IMR-90 (cell line): ENCODE data around the gene C12orf60. TPM values are rescaled to one million over a fixed set of nuclear protein-coding genes. Genes with fewer than 3 reads are reported as not detected.
A peak's percentile ranks its signal among the peaks of the same experiment; 100 is the strongest.

ENCODE experiments used
- ATAC-seq: fragments of 200-7000 bp; cut with Tn5 transposase; 2 replicates; pipeline ENCODE4 v1.9.1; 2020; ENCODE audit warnings: low read depth, mild to moderate bottlenecking, moderate library complexity
- BruUV-seq: library from RNA; stranded (reverse); fragments of 400-500 nt; replicated peaks from 2 replicates; lab custom pipeline; 2021; lab: Mats Ljungman, UMichigan
- CTCF ChIA-PET: fragments of 300-600 bp; formaldehyde crosslinking; extraction: SDS; loops from one replicate; lab custom pipeline; 2021; ENCODE audit warnings: antibody characterized with exemption; lab: Yijun Ruan, JAX
- POLR2A ChIA-PET: fragments of 300-600 bp; sonication (Branson Sonifier 250); formaldehyde crosslinking; loops from one replicate; lab custom pipeline; 2022; ENCODE audit warnings: antibody characterized with exemption; ENCODE audit not compliant: unreplicated experiment; lab: Charles Lee
- DNase-seq: peaks from one replicate; pipeline ENCODE4 v3.0.0; 2013
- H2AFZ ChIP-seq: replicated peaks from 2 replicates; pipeline ENCODE3; 2013; ENCODE audit warnings: low read length, mild to moderate bottlenecking; ENCODE audit not compliant: poor library complexity
- H2AK5ac ChIP-seq: 2 replicates; pipeline ENCODE4 v1.6.1; 2013; ENCODE audit warnings: low read depth, low read length, inconsistent platforms
- H2AK9ac ChIP-seq: replicated peaks from 2 replicates; pipeline ENCODE3; 2013; ENCODE audit warnings: mild to moderate bottlenecking, low read depth, low read length, moderate library complexity; ENCODE audit not compliant: poor library complexity
- H2BK120ac ChIP-seq: 2 replicates; pipeline ENCODE4 v1.6.1; 2013; ENCODE audit warnings: low read depth, low read length, inconsistent platforms
- H2BK15ac ChIP-seq: 3 replicates; pipeline ENCODE4 v1.6.1; 2013; ENCODE audit warnings: low read depth, low read length, inconsistent platforms
- H2BK20ac ChIP-seq: 2 replicates; pipeline ENCODE4 v1.6.1; 2013; ENCODE audit warnings: low read depth, mild to moderate bottlenecking, inconsistent platforms, low read length, moderate library complexity
- H2BK5ac ChIP-seq: 2 replicates; pipeline ENCODE4 v1.6.1; 2013; ENCODE audit warnings: mild to moderate bottlenecking, low read depth, low read length, inconsistent platforms; ENCODE audit not compliant: poor library complexity, severe bottlenecking
- H3K14ac ChIP-seq: replicated peaks from 2 replicates; pipeline ENCODE4 v1.6.1; 2013; ENCODE audit warnings: low read depth, low read length, inconsistent platforms
- H3K18ac ChIP-seq: 2 replicates; pipeline ENCODE4 v1.6.1; 2013; ENCODE audit warnings: low read depth, low read length, control low read depth
- H3K23ac ChIP-seq: 2 replicates; pipeline ENCODE4 v1.6.1; 2013; ENCODE audit warnings: low read depth, low read length, inconsistent platforms
- H3K27ac ChIP-seq: 2 replicates; pipeline ENCODE4 v1.5.1; 2013; ENCODE audit warnings: mild to moderate bottlenecking, control low read depth, low read length; ENCODE audit not compliant: insufficient read depth
- H3K27me3 ChIP-seq: 2 replicates; pipeline ENCODE4 v1.6.1; 2013; ENCODE audit warnings: low read length; ENCODE audit not compliant: control insufficient read depth, insufficient read depth
- H3K36me3 ChIP-seq: 2 replicates; pipeline ENCODE4 v1.6.1; 2013; ENCODE audit warnings: low read length, mixed read lengths; ENCODE audit not compliant: control insufficient read depth, insufficient read depth
- H3K4ac ChIP-seq: 2 replicates; pipeline ENCODE4 v1.6.1; 2013; ENCODE audit warnings: low read depth, low read length, inconsistent platforms
- H3K4me1 ChIP-seq: 2 replicates; pipeline ENCODE4 v1.6.1; 2013; ENCODE audit warnings: low read length, mixed read lengths; ENCODE audit not compliant: control insufficient read depth, insufficient read depth
- H3K4me2 ChIP-seq: 2 replicates; pipeline ENCODE4 v1.6.1; 2013; ENCODE audit warnings: low read depth, mild to moderate bottlenecking, control low read depth, low read length, moderate library complexity
- H3K4me3 ChIP-seq: 2 replicates; pipeline ENCODE4 v1.5.1; 2013; ENCODE audit warnings: low read depth, mild to moderate bottlenecking, control low read depth, low read length, moderate library complexity; ENCODE audit not compliant: insufficient read depth
- H3K56ac ChIP-seq: 2 replicates; pipeline ENCODE4 v1.6.1; 2013; ENCODE audit warnings: low read length, inconsistent platforms; ENCODE audit not compliant: insufficient read depth; ENCODE audit errors: extremely low read depth
- H3K79me1 ChIP-seq, 2 experiments: 2 replicates each; pipeline ENCODE4 v1.6.1; 2013; ENCODE audit warnings: low read length in 2 of 2, inconsistent platforms in 1 of 2, low read depth in 1 of 2
- H3K9ac ChIP-seq: 2 replicates; pipeline ENCODE4 v1.6.1; 2013; ENCODE audit warnings: low read depth, low read length, control low read depth
- H3K9me1 ChIP-seq: 2 replicates; pipeline ENCODE4 v1.6.1; 2013; ENCODE audit warnings: low read length, inconsistent platforms; ENCODE audit not compliant: insufficient read depth
- H3K9me3 ChIP-seq: 2 replicates; pipeline ENCODE4 v1.6.1; 2013; ENCODE audit warnings: low read length; ENCODE audit not compliant: control insufficient read depth, insufficient read depth
- H4K20me1 ChIP-seq: 2 replicates; pipeline ENCODE4 v1.6.1; 2013; ENCODE audit warnings: low read length, inconsistent platforms; ENCODE audit not compliant: insufficient read depth
- H4K5ac ChIP-seq: 2 replicates; pipeline ENCODE4 v1.6.1; 2013; ENCODE audit warnings: mild to moderate bottlenecking, low read depth, low read length, control low read depth
- H4K8ac ChIP-seq, 2 experiments: 2 replicates each; pipeline ENCODE4 v1.6.1; 2013; ENCODE audit warnings: low read depth in 2 of 2, low read length in 2 of 2, control low read depth in 1 of 2, inconsistent platforms in 1 of 2
- H4K91ac ChIP-seq: 2 replicates; pipeline ENCODE4 v1.6.1; 2013; ENCODE audit warnings: low read depth, low read length, inconsistent platforms; ENCODE audit not compliant: insufficient read depth
- CEBPB ChIP-seq: IDR thresholded peaks from 2 replicates; pipeline ENCODE4 v1.6.1; 2012; ENCODE audit warnings: low read depth, low read length, improper control_type of control experiment
- CTCF ChIP-seq: conservative IDR thresholded peaks from 2 replicates; pipeline ENCODE4 v1.5.1; 2012; ENCODE audit warnings: mild to moderate bottlenecking, low read depth, low read length, improper control_type of control experiment
- ELK1 ChIP-seq: fragments of 150-350 bp; IDR thresholded peaks from 2 replicates; pipeline ENCODE4 v1.6.1; 2016; ENCODE audit warnings: low read depth, mild to moderate bottlenecking, low read length, moderate library complexity, borderline replicate concordance
- MAZ ChIP-seq: IDR thresholded peaks from 2 replicates; pipeline ENCODE4 v1.6.1; 2012; ENCODE audit warnings: low read depth, mild to moderate bottlenecking, low read length, improper control_type of control experiment, moderate library complexity, borderline replicate concordance
- MXI1 ChIP-seq: IDR thresholded peaks from 2 replicates; pipeline ENCODE4 v1.6.1; 2012; ENCODE audit warnings: low read depth, mild to moderate bottlenecking, low read length, moderate library complexity, borderline replicate concordance
- USF2 ChIP-seq: fragments of 150-350 bp; IDR thresholded peaks from 2 replicates; pipeline ENCODE4 v1.6.1; 2017; ENCODE audit warnings: mild to moderate bottlenecking, antibody characterized with exemption, low read length, low read depth
- WGBS, 2 experiments: methylation state at CpG; one replicate each; pipeline versions ENCODE4 v1.1.5 to v1.1.7; 2013; ENCODE audit warnings: missing lambda C conversion rate in 2 of 2; ENCODE audit not compliant: insufficient read length in 1 of 2; ENCODE audit errors: extremely low coverage in 2 of 2; 5-methylcytosine and 5-hydroxymethylcytosine counted together
- dilution Hi-C: fragments of 300-500 bp; cut with HindIII; formaldehyde crosslinking; loops from one replicate; pipeline ENCODE4 v1.14.3; 2018; ENCODE audit warnings: low sequenced_read_pairs; ENCODE audit not compliant: unreplicated experiment
- in situ Hi-C: fragments of 300-500 bp; cut with MboI; formaldehyde crosslinking; loops from 3 replicates; pipeline ENCODE4 v1.14.3; 2019; ENCODE audit warnings: low sequenced_read_pairs, inconsistent platforms, mixed read lengths
- intact Hi-C: fragments of 100-400 bp; cut with micrococcal nuclease; formaldehyde crosslinking; loops from 2 replicates; pipeline ENCODE4 v1.10.0; 2022
- polyA plus RNA-seq, 3 experiments: library from polyadenylated mRNA; depleted of rRNA; stranded (reverse); fragments of >200 nt; gene quantifications; 2 replicates each; pipeline ENCODE4 v1.2.3, GENCODE V29; 2012; ENCODE audit warnings: low replicate concordance in 1 of 3
- total RNA-seq: library from RNA; depleted of rRNA; stranded (reverse); fragments of >200 nt; gene quantifications from 2 replicates; pipeline ENCODE4 v1.2.3, GENCODE V29; 2012

Gene C12orf60
- total and polyA plus RNA-seq, 2 of the 4 experiments (the other 2 are of a cell fraction), result 1.1 TPM

GRCh38 chr12:14771651-14772137 is 31.8 kb upstream of the C12orf60 start:
- peak overlapping the region; percentile 53; the same call in 1 of the 2 replicates for H2BK20ac ChIP-seq
- ATAC-seq (no peak), DNase-seq (no peak)
- H2AFZ ChIP-seq, result no peak overlapping the region
- H3K4me1 ChIP-seq, result peaks cover under 1% of the 10 kb centered on the region
- no peak overlapping the region for H2BK15ac ChIP-seq
- 100% methylated on average over 1 of the region's 6 CpGs; no CpG with 5 or more reads in 1 of the 2 experiments for whole genome bisulfite sequencing, 2 experiments
- H3K18ac ChIP-seq, result no peak overlapping the region
- 0 out of 2 replicates have a peak overlapping the region, but pooled peaks have one; percentile 16 for H3K27ac ChIP-seq
- no peak overlapping the region for H4K91ac ChIP-seq
- peak overlapping the region; percentile 29; the same call in 1 of the 2 replicates for H3K4me2 ChIP-seq
- H3K27me3 ChIP-seq, result no peaks in the 10 kb centered on the region
- intact Hi-C loops, result loop anchor here (10.0 kb wide), 1 partner anchor 1573 kb away; the partner anchor contains the start of gene MGST1
- no peak overlapping the region; the same call in 1 of the 2 replicates for H3K4ac ChIP-seq
- TF ChIP-seq ELK1 (no peak), USF2 (no peak), MAZ (no peak), CTCF (no peak), MXI1 (no peak), CEBPB (no peak)
- no peak overlapping the region for H2AK9ac ChIP-seq
- 0 out of 2 replicates have a peak overlapping the region, but pooled peaks have one; percentile 35 for H3K56ac ChIP-seq
- ChIA-PET POLR2A (interaction anchor here (0.6 to 0.9 kb wide), 3 partner anchors 9 to 757 kb away, joined by 3 to 7 read pairs (median 4); no protein-coding TSS in a partner anchor), CTCF (interaction anchor here (0.6 to 0.8 kb wide), 2 partner anchors 59 to 1402 kb away, joined by 3 read pairs; no protein-coding TSS in a partner anchor)
- H3K9ac ChIP-seq, result no peak overlapping the region; the same call in 1 of the 2 replicates
- in situ Hi-C loops, result loop anchor here (5.0 kb wide), 1 partner anchor 514 kb away; no protein-coding TSS in a partner anchor
- H2AK5ac ChIP-seq, result no peak overlapping the region
- no peak overlapping the region for H3K4me3 ChIP-seq
- H3K9me3 ChIP-seq, result no peaks in the 10 kb centered on the region; the same call in 1 of the 2 replicates
- H2BK120ac ChIP-seq, result peak overlapping the region; percentile 24; the same call in 1 of the 2 replicates
- H4K5ac ChIP-seq, result peak overlapping the region; percentile 25; the same call in 1 of the 2 replicates
- H3K23ac ChIP-seq, result no peak overlapping the region
- H3K79me1 ChIP-seq, result peaks cover 1 to 50% of the 10 kb centered on the region in 2 experiments; a peak in 3 of 4 replicates
- peak overlapping the region; percentile 29 for H2BK5ac ChIP-seq
- no peaks in the 10 kb centered on the region; the same call in 1 of the 2 replicates for H4K20me1 ChIP-seq
- H4K8ac ChIP-seq, result peak overlapping the region in 1 of 2 experiments; percentile 61
- H3K14ac ChIP-seq, result no peak overlapping the region
- 0 out of 2 replicates have a peak, but pooled peaks cover 3% of the 10 kb centered on the region for H3K9me1 ChIP-seq
- H3K36me3 ChIP-seq, result no peaks in the 10 kb centered on the region
- dilution Hi-C loops, result no loop called here
- no TSS peak for BruUV-seq
